Measurements from ENCODE around the gene HECW1. TPM values are rescaled to one million over a fixed set of nuclear protein-coding genes. Genes with fewer than 3 reads are reported as not detected.

HECW1 gene
- total and polyA plus RNA-seq, 2 donors (not counting 1 experiment from before 2014, with no cell fraction given), result not detected

GRCh38 chr7:43119371-43120075 lies 7.1 kb downstream of the HECW1 start:
- no peaks in the 10 kb centered on the region for H3K4me1 Mint-ChIP-seq
- ChIA-PET CTCF (interaction anchor here (1.4 kb wide), 1 partner anchor 11 kb away, joined by 3 read pairs; no protein-coding TSS in a partner anchor), POLR2A (no interaction called here)
- WGBS (ENCODE audit: insufficient coverage), result 87% methylated on average over 11 of the region's 12 CpGs
- intact Hi-C loops (cut with micrococcal nuclease), result no loop called here
- Histone ChIP-seq H3K36me3 (replicated peaks in 1 of 2; ENCODE audit: control extremely low read depth in 1 of 2, control insufficient read depth in 1 of 2, extremely low read depth in 1 of 2, insufficient read depth in 2 of 2, low read length in 1 of 2) (no peaks in the 10 kb centered on the region), H3K4me2 (replicated peaks; ENCODE audit: low read depth, low read length, poor library complexity, severe bottlenecking) (no peak overlapping the region), H3K9me3 (ENCODE audit: control extremely low read depth in 1 of 3, control insufficient read depth in 2 of 3, insufficient read depth in 1 of 3, low read length in 2 of 3) (no peaks in the 10 kb centered on the region), H3K4me1 (ENCODE audit: control insufficient read depth in 2 of 2, insufficient read depth in 2 of 2, low read length in 2 of 2) (no peaks in the 10 kb centered on the region), H3K9ac (ENCODE audit: low read length) (no peak overlapping the region), H3K27me3 (replicated peaks in 1 of 4; ENCODE audit: control extremely low read depth in 1 of 4, control insufficient read depth in 3 of 4, insufficient read depth in 4 of 4, low read length in 3 of 4) (peaks cover 0 to 23% (median 11%) of the 10 kb centered on the region in 4 experiments), H3K4me3 (ENCODE audit: control extremely low read depth in 1 of 5, extremely low read depth in 1 of 5, insufficient read depth in 1 of 5, low read depth in 2 of 5, low read length in 4 of 5) (no peak overlapping the region), H3K27ac (ENCODE audit: low read length in 2 of 2) (no peak overlapping the region), H2AFZ (ENCODE audit: insufficient read depth, low read depth, low read length, poor library complexity, severe bottlenecking) (no peak overlapping the region), H4K20me1 (ENCODE audit: control insufficient read depth, insufficient read depth, low read length, poor library complexity, severe bottlenecking) (no peaks in the 10 kb centered on the region), H3K79me2 (ENCODE audit: control insufficient read depth, insufficient read depth, low read length) (no peaks in the 10 kb centered on the region)
- H3K9me3 Mint-ChIP-seq (ENCODE audit: insufficient read depth), result no peaks in the 10 kb centered on the region
- peaks cover 46% of the 10 kb centered on the region for H3K27me3 Mint-ChIP-seq
- TF ChIP-seq, protein P1, sequence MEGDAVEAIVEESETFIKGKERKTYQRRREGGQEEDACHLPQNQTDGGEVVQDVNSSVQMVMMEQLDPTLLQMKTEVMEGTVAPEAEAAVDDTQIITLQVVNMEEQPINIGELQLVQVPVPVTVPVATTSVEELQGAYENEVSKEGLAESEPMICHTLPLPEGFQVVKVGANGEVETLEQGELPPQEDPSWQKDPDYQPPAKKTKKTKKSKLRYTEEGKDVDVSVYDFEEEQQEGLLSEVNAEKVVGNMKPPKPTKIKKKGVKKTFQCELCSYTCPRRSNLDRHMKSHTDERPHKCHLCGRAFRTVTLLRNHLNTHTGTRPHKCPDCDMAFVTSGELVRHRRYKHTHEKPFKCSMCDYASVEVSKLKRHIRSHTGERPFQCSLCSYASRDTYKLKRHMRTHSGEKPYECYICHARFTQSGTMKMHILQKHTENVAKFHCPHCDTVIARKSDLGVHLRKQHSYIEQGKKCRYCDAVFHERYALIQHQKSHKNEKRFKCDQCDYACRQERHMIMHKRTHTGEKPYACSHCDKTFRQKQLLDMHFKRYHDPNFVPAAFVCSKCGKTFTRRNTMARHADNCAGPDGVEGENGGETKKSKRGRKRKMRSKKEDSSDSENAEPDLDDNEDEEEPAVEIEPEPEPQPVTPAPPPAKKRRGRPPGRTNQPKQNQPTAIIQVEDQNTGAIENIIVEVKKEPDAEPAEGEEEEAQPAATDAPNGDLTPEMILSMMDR (IDR thresholded peaks at IDR 0.05), result no peak
- TF ChIP-seq EZH2 (IDR thresholded peaks at IDR 0.05; ENCODE audit: borderline replicate concordance, insufficient read depth, low read depth, low read length, poor library complexity, severe bottlenecking), result no peak
- DNase-seq, result no peak
- H3K27ac Mint-ChIP-seq, result no peak overlapping the region
- ATAC-seq (ENCODE audit: low read depth), result no peak
- H3K4me3 Mint-ChIP-seq, result no peak overlapping the region

DNA sequence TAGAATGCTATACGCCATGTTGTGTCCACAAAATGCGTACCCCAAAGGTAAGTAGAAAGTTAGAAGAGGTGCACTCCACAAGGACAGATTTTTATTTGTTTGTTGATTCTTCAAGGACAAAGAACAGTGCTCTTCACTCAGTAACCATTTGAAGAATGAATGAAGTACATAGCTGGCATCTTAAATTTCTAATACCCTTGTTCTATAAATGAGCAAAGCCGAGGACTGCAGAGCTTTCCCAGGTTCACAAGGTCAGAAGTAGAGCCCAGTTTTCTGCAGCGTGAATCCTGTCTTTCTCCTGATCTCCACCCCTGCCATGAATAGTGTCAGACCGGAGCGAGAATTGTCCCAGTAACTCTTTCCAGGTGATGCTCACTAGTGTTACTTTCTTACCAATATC lies 9.5 kb downstream of the HECW1 start:
- H3K4me3 ChIP-seq (ENCODE audit: control extremely low read depth in 1 of 5, extremely low read depth in 1 of 5, insufficient read depth in 1 of 5, low read depth in 2 of 5, low read length in 4 of 5), result no peak overlapping the region
- H3K9ac ChIP-seq (ENCODE audit: low read length), result no peak overlapping the region
- no peak overlapping the region for H3K4me3 Mint-ChIP-seq
- intact Hi-C loops (cut with micrococcal nuclease), result no loop called here
- H4K20me1 ChIP-seq (ENCODE audit: control insufficient read depth, insufficient read depth, low read length, poor library complexity, severe bottlenecking), result no peaks in the 10 kb centered on the region
- no peak overlapping the region for H2AFZ ChIP-seq (ENCODE audit: insufficient read depth, low read depth, low read length, poor library complexity, severe bottlenecking)
- no peaks in the 10 kb centered on the region for H3K36me3 ChIP-seq (replicated peaks in 1 of 2; ENCODE audit: control extremely low read depth in 1 of 2, control insufficient read depth in 1 of 2, extremely low read depth in 1 of 2, insufficient read depth in 2 of 2, low read length in 1 of 2)
- H3K4me2 ChIP-seq (replicated peaks; ENCODE audit: low read depth, low read length, poor library complexity, severe bottlenecking), result no peak overlapping the region
- 100% methylated on average over 1 of the region's 6 CpGs for WGBS (ENCODE audit: insufficient coverage)
- no peak overlapping the region for H3K27ac ChIP-seq (ENCODE audit: low read length in 2 of 2)
- H3K4me1 Mint-ChIP-seq, result no peaks in the 10 kb centered on the region
- H3K9me3 ChIP-seq (ENCODE audit: control extremely low read depth in 1 of 3, control insufficient read depth in 2 of 3, insufficient read depth in 1 of 3, low read length in 2 of 3), result no peaks in the 10 kb centered on the region
- ChIA-PET POLR2A (no interaction called here), CTCF (no interaction called here)
- H3K79me2 ChIP-seq (ENCODE audit: control insufficient read depth, insufficient read depth, low read length), result no peaks in the 10 kb centered on the region
- ATAC-seq (ENCODE audit: low read depth) (no peak), DNase-seq (no peak)
- H3K27me3 ChIP-seq (replicated peaks in 1 of 4; ENCODE audit: control extremely low read depth in 1 of 4, control insufficient read depth in 3 of 4, insufficient read depth in 4 of 4, low read length in 3 of 4), result peaks cover 0 to 5% (median 1%) of the 10 kb centered on the region in 4 experiments
- H3K27me3 Mint-ChIP-seq, result peaks cover 31% of the 10 kb centered on the region
- no peaks in the 10 kb centered on the region for H3K9me3 Mint-ChIP-seq (ENCODE audit: insufficient read depth)
- H3K27ac Mint-ChIP-seq, result no peak overlapping the region
- TF ChIP-seq, protein P1 (IDR thresholded peaks at IDR 0.05), result no peak
- TF ChIP-seq EZH2 (IDR thresholded peaks at IDR 0.05; ENCODE audit: borderline replicate concordance, insufficient read depth, low read depth, low read length, poor library complexity, severe bottlenecking), result no peak
- no peaks in the 10 kb centered on the region for H3K4me1 ChIP-seq (ENCODE audit: control insufficient read depth in 2 of 2, insufficient read depth in 2 of 2, low read length in 2 of 2)

Measured in B cell (primary cell).